Activated CD4-positive, alpha-beta T cell treated with anti-CD3 and anti-CD28 coated beads, Interleukin-2, amount 10 ng/mL, durations not matched to agents 7 days and 5 days (primary cell): ENCODE measurements around the gene ZNF467. TPM values are rescaled to one million over a fixed set of nuclear protein-coding genes. Genes with fewer than 3 reads are reported as not detected.

Source experiments
- CTCF ChIA-PET: fragments of 350-600 bp; sonication (Branson Sonifier 250); formaldehyde crosslinking; loops from one replicate; lab custom pipeline; 2021; ENCODE audit warnings: antibody characterized with exemption; lab: Charles Lee
- POLR2A ChIA-PET: fragments of 350-600 bp; sonication (Branson Sonifier 250); formaldehyde crosslinking; loops from one replicate; lab custom pipeline; 2021; ENCODE audit warnings: antibody characterized with exemption; lab: Charles Lee
- DNase-seq: peaks from one replicate; pipeline ENCODE4 v3.0.0-alpha.2; 2020
- H3K27ac Mint-ChIP-seq: one replicate; pipeline ENCODE4 v1.8.0; 2021; ENCODE audit warnings: mild to moderate bottlenecking, moderate library complexity, mixed read lengths
- H3K27me3 Mint-ChIP-seq: one replicate; pipeline ENCODE4 v1.8.0; 2021; ENCODE audit warnings: mixed read lengths
- H3K36me3 Mint-ChIP-seq: one replicate; pipeline ENCODE4 v1.8.0; 2021; ENCODE audit warnings: low read depth, mixed read lengths
- H3K4me1 Mint-ChIP-seq: one replicate; pipeline ENCODE4 v1.8.0; 2021; ENCODE audit warnings: mixed read lengths
- H3K4me3 Mint-ChIP-seq: one replicate; pipeline ENCODE4 v1.8.0; 2021; ENCODE audit warnings: mild to moderate bottlenecking, moderate library complexity, mixed read lengths
- H3K9me3 Mint-ChIP-seq: one replicate; pipeline ENCODE4 v1.8.0; 2021; ENCODE audit warnings: mixed read lengths
- total RNA-seq, 2 experiments: library from RNA; stranded (reverse); gene quantifications; one replicate each; pipeline ENCODE4 v1.2.3, GENCODE V29; 2021

Gene ZNF467
- total RNA-seq, 2 experiments from 2014 or later = 0.15 to 0.32 TPM

DNA sequence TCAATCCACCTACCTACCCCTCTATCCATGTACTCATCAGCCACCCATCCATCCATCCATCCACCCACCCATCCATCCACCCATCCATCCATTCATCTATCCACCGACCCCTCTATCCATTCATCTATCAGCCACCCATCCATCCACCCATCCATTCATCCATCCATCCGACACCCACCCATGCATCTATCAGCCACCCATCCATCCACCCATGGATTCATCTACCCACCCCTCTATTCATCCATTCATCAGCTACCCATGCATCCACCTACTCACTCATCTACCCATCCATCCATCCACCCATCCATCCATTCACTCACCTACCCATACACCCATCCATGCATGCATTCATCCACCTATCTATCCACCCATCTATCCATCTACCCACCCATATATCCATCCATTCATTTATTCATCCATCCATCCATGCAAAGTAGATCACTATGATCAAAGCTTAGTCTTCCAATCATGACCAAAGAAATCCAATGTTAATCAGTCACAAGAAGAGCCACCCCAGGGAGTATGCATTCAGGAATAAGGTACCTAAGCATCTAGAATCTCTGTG lies 27.7 kb upstream of the ZNF467 start:
- no peak for DNase-seq
- CTCF ChIA-PET = interaction anchor here (3.9 kb wide), 1 partner anchor 138 kb away, joined by 12 read pairs; no protein-coding TSS in a partner anchor
- POLR2A ChIA-PET = no interaction called here
- H3K27me3 Mint-ChIP-seq = no peaks in the 10 kb centered on the region
- no peak overlapping the region for H3K4me3 Mint-ChIP-seq
- H3K36me3 Mint-ChIP-seq = no peaks in the 10 kb centered on the region
- H3K27ac Mint-ChIP-seq = no peak overlapping the region
- H3K9me3 Mint-ChIP-seq = no peaks in the 10 kb centered on the region
- H3K4me1 Mint-ChIP-seq = no peaks in the 10 kb centered on the region

DNA sequence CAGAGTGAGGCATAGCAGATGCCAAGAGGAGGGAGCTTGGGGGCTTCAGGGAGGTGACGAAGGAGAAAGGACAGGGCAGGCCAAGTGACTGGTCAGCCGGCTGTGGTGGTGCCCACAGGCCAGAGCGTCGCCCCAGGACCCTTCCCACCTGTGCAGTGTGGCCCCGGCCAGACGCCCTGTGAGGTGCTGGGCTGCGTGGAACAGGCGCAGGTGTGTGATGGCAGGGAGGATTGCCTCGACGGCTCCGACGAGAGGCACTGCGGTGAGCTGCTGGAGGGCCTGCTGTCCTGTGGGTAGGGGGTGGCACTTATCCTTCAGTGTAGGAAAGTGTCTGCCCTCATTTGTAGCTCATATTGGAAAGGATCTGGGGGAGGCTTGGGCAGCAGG lies 26.8 kb upstream of the ZNF467 start:
- Mint-ChIP-seq H3K27ac (no peak overlapping the region), H3K9me3 (no peaks in the 10 kb centered on the region), H3K4me3 (no peak overlapping the region), H3K4me1 (no peaks in the 10 kb centered on the region), H3K27me3 (no peaks in the 10 kb centered on the region), H3K36me3 (no peaks in the 10 kb centered on the region)
- DNase-seq = no peak
- ChIA-PET POLR2A (no interaction called here), CTCF (interaction anchor here (3.9 kb wide), 1 partner anchor 137 kb away, joined by 12 read pairs; no protein-coding TSS in a partner anchor)

DNA sequence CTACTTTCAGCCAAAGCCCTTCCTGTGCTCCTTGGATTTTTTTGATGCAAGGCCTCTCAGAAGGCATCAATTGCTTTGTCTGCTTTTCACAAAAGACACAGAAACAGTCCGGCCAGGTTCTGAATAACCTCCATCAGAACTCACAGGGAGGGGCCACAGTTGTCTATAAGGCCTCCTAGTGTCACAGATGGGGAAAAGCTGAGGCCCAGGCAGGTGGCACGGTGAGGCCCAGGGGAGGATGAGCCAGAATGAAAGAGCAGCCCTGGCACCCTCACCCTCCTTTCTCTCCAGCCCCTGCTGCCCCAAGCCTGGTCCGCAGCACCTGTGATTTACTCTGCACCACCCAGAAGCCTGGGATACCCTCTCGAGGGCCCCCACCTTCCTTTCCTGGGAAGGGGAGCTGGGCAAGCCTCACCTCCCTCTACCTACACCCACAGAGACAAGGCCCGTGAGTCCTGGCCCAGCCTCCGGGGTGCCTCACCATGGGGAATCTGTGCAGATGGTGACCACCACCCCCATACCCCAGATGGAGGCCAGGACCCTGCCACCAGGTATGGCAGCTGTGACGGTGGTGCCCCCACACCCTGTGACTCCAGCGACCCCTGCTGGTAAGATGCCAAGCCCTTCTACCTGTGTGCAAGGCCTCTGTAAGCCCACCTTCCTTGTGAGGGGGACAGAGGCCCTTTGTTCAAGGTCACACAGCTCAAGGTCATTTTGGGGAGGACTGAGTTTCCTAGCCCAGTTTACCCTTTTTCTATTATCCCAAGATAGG lies 26.2 kb upstream of the ZNF467 start:
- H3K36me3 Mint-ChIP-seq = no peaks in the 10 kb centered on the region
- ChIA-PET CTCF (interaction anchor here (3.9 kb wide), 1 partner anchor 137 kb away, joined by 12 read pairs; no protein-coding TSS in a partner anchor), POLR2A (no interaction called here)
- DNase-seq = peak; percentile 61
- H3K4me3 Mint-ChIP-seq = no peak overlapping the region
- no peak overlapping the region for H3K27ac Mint-ChIP-seq
- no peaks in the 10 kb centered on the region for H3K4me1 Mint-ChIP-seq
- no peaks in the 10 kb centered on the region for H3K9me3 Mint-ChIP-seq
- no peaks in the 10 kb centered on the region for H3K27me3 Mint-ChIP-seq

DNA sequence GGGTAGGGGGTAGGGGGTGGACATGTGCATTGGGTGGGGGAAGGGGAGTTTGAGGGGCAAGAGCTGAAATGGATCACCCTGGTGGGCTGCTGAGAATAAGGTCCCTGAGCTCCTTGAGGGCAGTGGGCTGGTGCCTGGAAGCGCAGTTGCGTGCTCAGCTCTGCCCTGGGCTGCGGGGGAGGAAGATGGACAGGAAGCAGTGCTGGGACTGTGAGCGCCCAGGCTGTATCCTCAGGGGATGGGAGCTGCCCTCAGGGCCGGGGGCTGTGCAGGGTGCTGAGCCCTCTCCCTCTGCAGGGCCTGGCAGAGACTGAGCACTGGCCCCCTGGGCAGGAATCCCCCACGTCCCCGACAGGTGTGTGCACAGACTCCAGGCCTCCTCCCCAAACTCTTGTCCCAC lies 24.4 kb upstream of the ZNF467 start:
- ChIA-PET POLR2A (no interaction called here), CTCF (interaction anchor here (3.9 kb wide), 1 partner anchor 135 kb away, joined by 12 read pairs; no protein-coding TSS in a partner anchor)
- Mint-ChIP-seq H3K27ac (no peak overlapping the region), H3K27me3 (no peaks in the 10 kb centered on the region), H3K4me3 (no peak overlapping the region), H3K36me3 (no peaks in the 10 kb centered on the region), H3K4me1 (no peaks in the 10 kb centered on the region), H3K9me3 (no peaks in the 10 kb centered on the region)
- DNase-seq = no peak

DNA sequence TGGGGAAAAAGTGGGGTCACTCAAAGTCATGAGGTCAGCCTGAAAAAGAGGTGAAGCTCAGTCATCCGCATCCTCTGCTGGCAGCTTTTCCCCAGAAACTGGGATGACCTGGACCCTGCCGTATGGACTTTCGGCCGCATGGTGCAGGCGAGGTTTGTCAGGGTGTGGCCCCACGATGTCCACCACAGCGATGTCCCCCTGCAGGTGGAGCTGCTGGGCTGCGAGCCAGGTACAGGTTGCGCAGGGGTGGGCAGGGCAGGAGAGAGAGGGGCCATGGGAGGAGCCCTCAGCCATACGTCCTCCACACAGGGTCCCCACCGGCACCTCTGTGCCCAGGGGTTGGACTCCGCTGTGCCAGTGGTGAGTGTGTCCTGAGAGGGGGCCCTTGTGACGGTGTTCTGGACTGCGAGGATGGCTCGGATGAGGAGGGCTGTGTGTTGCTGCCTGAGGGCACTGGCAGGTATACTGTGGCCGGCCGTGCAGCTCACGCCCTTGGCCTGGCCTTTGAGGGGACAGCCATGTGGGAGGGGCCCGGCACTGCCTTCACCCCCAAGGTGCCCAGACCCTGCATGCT lies 23.0 kb upstream of the ZNF467 start:
- no peak for DNase-seq
- Mint-ChIP-seq H3K36me3 (no peaks in the 10 kb centered on the region), H3K4me1 (no peaks in the 10 kb centered on the region), H3K27me3 (no peaks in the 10 kb centered on the region), H3K9me3 (no peaks in the 10 kb centered on the region), H3K4me3 (no peak overlapping the region), H3K27ac (no peak overlapping the region)
- ChIA-PET CTCF (interaction anchor here (0.5 kb wide), 1 partner anchor 171 kb away, joined by 3 read pairs; no protein-coding TSS in a partner anchor), POLR2A (no interaction called here)

DNA sequence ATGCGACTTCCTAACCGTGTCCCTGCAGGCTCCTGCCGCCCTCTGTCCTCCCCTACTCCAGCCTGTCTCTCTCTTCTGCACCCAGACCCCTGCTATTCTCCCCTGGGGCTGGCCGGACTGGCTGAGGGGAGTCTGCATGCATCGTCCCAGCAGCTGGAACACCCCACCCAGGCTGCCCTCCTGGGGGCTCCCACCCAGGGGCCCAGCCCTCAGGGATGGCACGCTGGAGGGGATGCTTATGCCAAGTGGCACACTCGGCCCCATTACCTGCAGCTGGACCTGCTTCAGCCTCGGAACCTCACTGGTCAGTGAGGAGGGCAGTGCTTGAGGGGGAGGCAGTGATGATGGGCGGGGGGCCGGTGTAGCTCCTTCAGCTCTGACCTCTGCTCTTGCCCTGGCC lies 21.7 kb upstream of the ZNF467 start:
- DNase-seq = no peak
- no peaks in the 10 kb centered on the region for H3K4me1 Mint-ChIP-seq
- H3K36me3 Mint-ChIP-seq = no peaks in the 10 kb centered on the region
- H3K4me3 Mint-ChIP-seq = no peak overlapping the region
- H3K9me3 Mint-ChIP-seq = no peaks in the 10 kb centered on the region
- H3K27me3 Mint-ChIP-seq = peaks cover 4% of the 10 kb centered on the region
- POLR2A ChIA-PET = no interaction called here
- CTCF ChIA-PET = no interaction called here
- no peak overlapping the region for H3K27ac Mint-ChIP-seq

DNA sequence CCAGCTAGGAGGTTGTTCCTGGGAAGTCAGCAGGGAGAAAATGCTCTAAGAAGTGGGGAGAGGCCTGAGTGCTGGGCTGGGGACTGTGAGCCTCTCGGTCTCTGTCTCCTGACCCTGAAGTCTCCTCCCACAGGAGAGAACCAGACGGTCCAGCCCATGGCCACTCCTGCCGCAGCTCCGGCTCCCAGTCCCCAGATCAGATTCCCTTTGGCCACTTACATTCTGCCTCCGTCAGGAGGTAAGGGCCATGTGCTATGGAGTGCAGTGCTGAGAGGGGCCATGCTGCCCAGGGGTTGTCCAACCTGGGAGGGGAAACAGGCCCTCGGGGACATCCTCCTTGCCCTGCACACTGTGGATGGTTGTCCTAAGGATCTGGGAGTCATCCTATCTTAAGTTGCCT lies 21.3 kb upstream of the ZNF467 start:
- H3K4me1 Mint-ChIP-seq = no peaks in the 10 kb centered on the region
- ChIA-PET CTCF (no interaction called here), POLR2A (no interaction called here)
- H3K27ac Mint-ChIP-seq = no peak overlapping the region
- no peak overlapping the region for H3K4me3 Mint-ChIP-seq
- H3K27me3 Mint-ChIP-seq = peaks cover 8% of the 10 kb centered on the region
- no peak for DNase-seq
- no peaks in the 10 kb centered on the region for H3K9me3 Mint-ChIP-seq
- no peaks in the 10 kb centered on the region for H3K36me3 Mint-ChIP-seq

DNA sequence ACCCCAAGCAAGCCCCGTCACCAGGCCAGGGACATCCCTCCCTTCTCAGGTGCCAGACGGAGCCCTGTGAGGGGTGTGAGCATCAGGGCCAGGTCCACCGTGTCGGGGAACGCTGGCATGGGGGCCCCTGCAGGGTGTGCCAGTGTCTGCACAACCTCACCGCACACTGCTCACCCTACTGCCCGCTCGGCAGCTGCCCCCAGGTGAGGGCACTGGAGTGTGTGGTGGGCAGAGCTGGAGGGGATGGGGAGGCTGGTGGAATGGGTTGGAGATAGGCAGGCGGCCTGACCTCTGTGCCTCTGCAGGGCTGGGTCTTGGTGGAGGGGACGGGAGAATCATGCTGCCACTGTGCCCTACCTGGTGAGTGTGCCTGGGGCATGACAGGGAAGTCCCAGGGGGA lies 19.9 kb upstream of the ZNF467 start:
- Mint-ChIP-seq H3K4me1 (no peaks in the 10 kb centered on the region), H3K9me3 (no peaks in the 10 kb centered on the region), H3K36me3 (no peaks in the 10 kb centered on the region), H3K27me3 (peaks cover 14% of the 10 kb centered on the region), H3K4me3 (no peak overlapping the region), H3K27ac (no peak overlapping the region)
- no peak for DNase-seq
- POLR2A ChIA-PET = no interaction called here
- CTCF ChIA-PET = no interaction called here

DNA sequence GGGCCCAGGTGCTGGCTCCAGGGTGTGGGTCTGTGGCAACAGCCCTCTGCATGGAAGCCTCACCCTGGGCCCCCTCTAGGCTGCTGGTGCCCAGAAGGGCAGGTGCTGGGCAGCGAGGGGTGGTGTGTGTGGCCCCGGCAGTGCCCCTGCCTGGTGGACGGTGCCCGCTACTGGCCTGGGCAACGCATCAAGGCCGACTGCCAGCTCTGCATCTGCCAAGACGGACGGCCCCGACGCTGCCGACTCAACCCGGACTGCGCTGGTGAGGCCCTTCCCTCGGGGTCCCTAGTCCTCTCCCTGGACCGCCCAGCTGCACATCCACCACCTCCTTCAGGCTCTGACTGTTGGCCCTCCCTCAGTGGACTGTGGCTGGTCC lies 18.8 kb upstream of the ZNF467 start:
- DNase-seq = no peak
- Mint-ChIP-seq H3K27ac (no peak overlapping the region), H3K4me1 (no peaks in the 10 kb centered on the region), H3K36me3 (no peaks in the 10 kb centered on the region), H3K9me3 (no peaks in the 10 kb centered on the region), H3K27me3 (peaks cover 14% of the 10 kb centered on the region), H3K4me3 (no peak overlapping the region)
- CTCF ChIA-PET = no interaction called here
- POLR2A ChIA-PET = no interaction called here

DNA sequence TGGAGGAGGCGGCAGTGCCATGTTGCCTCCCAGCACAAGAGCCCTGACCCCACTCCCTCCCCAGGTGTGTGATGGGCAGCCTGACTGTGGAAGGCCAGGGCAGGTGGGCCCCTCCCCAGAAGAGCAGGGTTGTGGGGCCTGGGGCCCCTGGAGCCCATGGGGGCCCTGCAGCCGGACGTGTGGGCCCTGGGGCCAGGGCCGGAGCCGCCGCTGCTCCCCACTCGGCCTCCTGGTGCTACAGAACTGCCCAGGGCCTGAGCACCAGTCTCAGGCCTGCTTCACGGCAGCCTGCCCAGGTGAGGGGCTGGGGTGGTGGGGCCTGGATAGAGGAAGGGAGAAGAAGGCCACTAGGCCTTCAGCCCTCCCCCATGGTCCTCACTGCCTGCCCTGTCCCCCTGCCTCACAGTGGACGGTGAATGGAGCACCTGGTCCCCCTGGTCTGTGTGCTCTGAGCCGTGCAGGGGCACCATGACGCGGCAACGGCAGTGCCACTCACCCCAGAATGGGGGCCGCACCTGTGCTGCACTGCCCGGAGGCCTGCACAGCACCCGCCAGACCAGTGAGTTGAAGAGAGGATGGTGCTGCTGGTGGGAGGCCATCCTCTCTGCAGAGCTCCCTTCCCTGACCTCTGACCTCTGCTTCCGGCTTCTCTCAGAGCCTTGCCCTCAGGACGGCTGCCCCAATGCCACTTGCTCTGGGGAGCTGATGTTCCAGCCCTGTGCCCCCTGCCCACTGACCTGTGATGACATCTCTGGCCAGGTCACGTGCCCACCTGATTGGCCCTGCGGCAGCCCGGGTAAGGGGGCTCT lies 18.2 kb upstream of the ZNF467 start:
- no peak overlapping the region for H3K4me3 Mint-ChIP-seq
- CTCF ChIA-PET = interaction anchor here (1.5 kb wide), 1 partner anchor 24 kb away, joined by 3 read pairs; no protein-coding TSS in a partner anchor
- H3K9me3 Mint-ChIP-seq = no peaks in the 10 kb centered on the region

DNA sequence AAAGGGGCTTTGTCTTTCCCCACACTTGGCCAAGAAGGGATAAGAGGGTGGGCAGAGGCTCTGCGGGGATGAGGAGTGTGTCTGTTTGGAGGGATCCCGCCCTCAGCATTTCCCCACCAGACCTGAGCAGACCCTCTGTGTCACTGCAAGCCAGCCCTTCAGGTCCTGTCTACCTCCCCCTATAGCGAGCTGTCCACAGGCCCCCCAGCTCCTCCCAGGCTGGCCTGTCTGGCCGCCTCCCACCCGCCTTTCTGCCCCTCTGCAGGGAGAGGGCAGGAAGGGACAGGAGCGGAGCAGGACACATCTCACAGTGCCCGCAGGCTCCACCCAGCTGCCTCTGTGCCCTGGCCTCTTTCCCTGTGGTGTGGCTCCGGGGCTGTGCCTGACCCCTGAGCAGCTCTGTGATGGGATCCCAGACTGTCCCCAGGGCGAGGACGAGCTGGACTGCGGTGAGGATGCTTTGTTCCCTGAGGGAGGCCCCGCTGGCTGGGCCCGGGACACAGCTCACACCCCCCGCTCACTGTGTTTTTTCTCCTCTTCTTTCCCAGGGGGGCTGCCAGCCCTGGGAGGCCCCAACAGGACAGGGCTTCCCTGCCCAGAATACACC lies 17.5 kb upstream of the ZNF467 start:
- no peak overlapping the region for H3K27ac Mint-ChIP-seq
- H3K9me3 Mint-ChIP-seq = no peaks in the 10 kb centered on the region
- DNase-seq = no peak
- H3K4me3 Mint-ChIP-seq = no peak overlapping the region
- ChIA-PET POLR2A (no interaction called here), CTCF (interaction anchor here (1.5 kb wide), 1 partner anchor 24 kb away, joined by 3 read pairs; no protein-coding TSS in a partner anchor)
- peaks cover 14% of the 10 kb centered on the region for H3K27me3 Mint-ChIP-seq
- no peaks in the 10 kb centered on the region for H3K36me3 Mint-ChIP-seq
- H3K4me1 Mint-ChIP-seq = no peaks in the 10 kb centered on the region

More for the DNA sequence above, 18.2 kb upstream of the ZNF467 start:
- peaks cover 14% of the 10 kb centered on the region for H3K27me3 Mint-ChIP-seq
- no peak overlapping the region for H3K27ac Mint-ChIP-seq
- DNase-seq = no peak
- no peaks in the 10 kb centered on the region for H3K4me1 Mint-ChIP-seq
- POLR2A ChIA-PET = no interaction called here
- H3K36me3 Mint-ChIP-seq = no peaks in the 10 kb centered on the region

DNA sequence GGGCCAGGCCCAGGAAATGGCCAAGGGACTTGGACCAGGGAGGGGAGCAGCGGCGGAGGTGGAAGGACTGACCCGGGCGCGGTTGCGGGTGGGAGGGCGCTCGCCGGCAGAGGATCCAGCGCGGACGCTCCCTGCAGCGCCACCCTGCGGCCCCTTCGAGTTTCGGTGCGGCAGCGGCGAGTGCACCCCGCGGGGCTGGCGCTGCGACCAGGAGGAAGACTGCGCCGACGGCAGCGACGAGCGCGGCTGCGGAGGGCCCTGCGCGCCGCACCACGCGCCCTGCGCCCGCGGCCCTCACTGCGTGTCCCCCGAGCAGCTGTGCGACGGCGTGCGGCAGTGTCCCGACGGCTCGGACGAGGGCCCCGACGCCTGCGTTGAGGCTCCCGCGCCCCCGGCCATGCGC lies 16.8 kb upstream of the ZNF467 start:
- Mint-ChIP-seq H3K9me3 (no peaks in the 10 kb centered on the region), H3K4me1 (no peaks in the 10 kb centered on the region), H3K27me3 (peaks cover 14% of the 10 kb centered on the region), H3K36me3 (no peaks in the 10 kb centered on the region), H3K4me3 (no peak overlapping the region), H3K27ac (no peak overlapping the region)
- POLR2A ChIA-PET = no interaction called here
- CTCF ChIA-PET = interaction anchor here (1.0 to 1.5 kb wide), 2 partner anchors 23 to 127 kb away, joined by 3 to 5 read pairs; no protein-coding TSS in a partner anchor
- peak; percentile 46 for DNase-seq
